Ovary (tissue), 3 donors: ENCODE data around the gene ADPRHL1.

Experiments
- CTCF ChIP-seq, 3 donors: fragments of 450-650 bp in 2 of 3; fragments of 200-600 bp in 1 of 3; IDR thresholded peaks; one replicate each; pipeline versions ENCODE4 v1.5.1 to v1.8.0; 2016 to 2022; ENCODE audit warnings: antibody characterized with exemption in 3 of 3, mild to moderate bottlenecking in 1 of 3
- EP300 ChIP-seq: sonication (generic); formaldehyde crosslinking; IDR thresholded peaks from one replicate; pipeline ENCODE4 v1.6.1; 2017; ENCODE audit warnings: antibody characterized with exemption
- POLR2A ChIP-seq: fragments of 450-650 bp; IDR thresholded peaks from one replicate; pipeline ENCODE4 v1.6.1; 2017; ENCODE audit warnings: antibody characterized with exemption, mild to moderate bottlenecking, moderate library complexity
- donor health status: DM: no; HTN: no; CAD: no.

DNA sequence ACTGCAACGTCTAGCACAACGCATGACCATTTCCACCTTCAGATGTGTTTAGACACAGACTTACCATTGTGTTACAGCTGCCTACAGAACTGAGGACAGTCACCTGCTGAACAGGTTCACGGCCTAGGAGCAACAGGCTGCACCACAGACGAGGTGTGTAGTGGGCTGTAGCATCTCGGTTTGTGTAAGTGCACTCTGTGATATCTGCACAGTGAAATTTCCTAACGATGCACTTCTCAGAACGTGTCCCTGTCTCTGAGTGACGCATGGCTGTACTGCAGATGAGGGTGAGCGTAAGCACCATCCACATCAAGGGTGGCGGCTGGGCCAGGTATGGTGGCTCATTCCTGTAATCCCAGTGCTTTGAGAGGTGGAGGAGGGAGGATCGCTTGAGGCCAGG lies 22.0 kb upstream of the ADPRHL1 start:
- no peak for TF ChIP-seq CTCF (IDR thresholded peaks at IDR 0.05)
- TF ChIP-seq POLR2A: no peak
- no peak for TF ChIP-seq EP300
